Hematopoietic multipotent progenitor cell (in vitro differentiated cells): ENCODE results near the gene SCN4B. TPM values are rescaled to one million over a fixed set of nuclear protein-coding genes. Genes with fewer than 3 reads are reported as not detected.

Experiments used
- DNase-seq, 3 donors: peaks; one replicate each; pipeline ENCODE4 v3.0.0-alpha.2; 2011 to 2015; ENCODE audit warnings: low read depth in 2 of 3, low spot score in 2 of 3
- total RNA-seq: library from RNA; depleted of rRNA; stranded (reverse); fragments of >200 nt; gene quantifications from one replicate; pipeline ENCODE4 v1.2.3, GENCODE V29; 2012

Gene SCN4B
- total RNA-seq, 1 donor, result not detected

- no peak for DNase-seq
Observed at GRCh38 chr11:118154641-118155040, 2.0 kb upstream of the SCN4B start.

DNA sequence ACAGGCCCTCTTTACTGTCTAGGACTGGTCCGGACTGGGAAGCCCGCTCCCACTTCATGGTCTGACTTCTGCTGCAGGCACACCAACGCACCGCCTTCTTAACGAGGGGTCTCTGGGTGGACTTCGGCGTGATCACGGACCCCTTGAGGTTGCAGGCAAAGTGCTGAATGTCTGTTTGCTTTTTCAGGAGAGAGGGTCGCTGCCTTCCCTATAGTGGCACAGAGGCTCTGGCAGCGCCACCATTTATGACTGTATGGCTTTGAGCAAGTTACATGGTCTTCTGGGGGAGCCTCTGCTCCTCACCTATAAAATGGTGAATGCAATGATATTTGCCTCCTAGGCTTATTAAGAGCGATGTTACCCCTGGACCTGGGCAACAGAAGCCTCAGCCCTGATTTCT, 1.4 kb upstream of the SCN4B start:
- DNase-seq, result no peak

DNA sequence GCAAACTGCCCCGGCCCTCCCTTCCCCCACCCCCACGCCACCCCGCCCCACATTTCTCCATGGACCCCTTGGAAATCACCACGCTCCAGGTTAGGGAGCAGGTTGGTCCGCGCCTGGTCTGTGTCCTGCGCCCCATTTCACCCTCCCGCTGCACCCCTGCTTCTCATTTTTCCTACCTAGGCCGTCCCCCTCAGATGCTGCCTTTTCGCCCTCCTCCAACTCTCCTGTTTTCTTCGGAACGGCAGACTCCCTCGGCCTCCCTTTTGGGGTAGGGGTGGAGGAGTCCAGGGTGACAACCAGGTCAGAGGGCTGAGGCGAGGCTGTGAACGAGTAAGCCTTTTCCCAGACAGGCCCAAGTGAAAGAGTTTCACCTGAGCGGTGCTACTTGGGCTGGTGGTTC, 893 bp upstream of the SCN4B start:
- no peak for DNase-seq

GRCh38 chr11:118152020-118152551, 537 bp downstream of the SCN4B start:
- DNase-seq, result no peak

GRCh38 chr11:118151431-118151830, 1.2 kb downstream of the SCN4B start:
- no peak for DNase-seq

DNA sequence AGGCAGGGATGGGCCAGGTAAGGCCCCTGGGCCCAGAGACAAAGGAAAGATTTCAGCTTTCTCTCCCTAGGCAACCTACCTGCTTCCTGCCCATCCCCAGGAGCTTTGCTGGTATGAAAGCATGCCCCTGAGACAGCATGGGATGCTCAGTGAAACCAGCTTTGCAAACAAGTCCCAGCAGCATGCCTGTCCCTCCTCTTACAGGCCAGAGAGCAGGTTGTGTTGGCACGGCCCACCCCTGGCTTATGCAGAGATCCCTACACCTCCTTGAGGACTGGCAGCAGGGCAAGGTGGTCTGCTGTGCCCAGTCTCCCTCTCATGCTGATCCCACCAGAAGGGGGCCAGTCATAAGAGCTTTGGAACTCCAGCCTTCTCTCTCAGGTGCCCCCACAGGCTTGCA, 3.1 kb downstream of the SCN4B start:
- DNase-seq, result no peak

DNA sequence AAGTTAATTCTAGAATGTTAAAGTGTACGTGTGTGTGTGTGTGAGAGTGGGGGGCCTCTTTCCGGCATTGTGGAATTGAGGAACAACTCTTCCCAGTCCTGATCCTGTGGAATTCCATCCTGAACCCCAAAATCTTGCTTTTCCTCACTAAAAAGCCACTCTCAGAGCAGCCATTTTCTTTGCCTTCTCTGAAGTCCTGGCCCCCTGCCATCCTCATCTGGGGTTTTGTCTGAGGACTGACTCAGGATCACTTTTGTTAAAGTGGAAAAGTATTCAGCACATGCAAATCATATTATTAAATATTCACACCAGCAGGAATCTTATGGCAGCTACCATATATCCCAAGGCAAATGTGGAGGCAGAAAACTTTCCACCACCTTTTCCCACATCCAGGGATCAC, 3.8 kb downstream of the SCN4B start:
- DNase-seq, result no peak

DNA sequence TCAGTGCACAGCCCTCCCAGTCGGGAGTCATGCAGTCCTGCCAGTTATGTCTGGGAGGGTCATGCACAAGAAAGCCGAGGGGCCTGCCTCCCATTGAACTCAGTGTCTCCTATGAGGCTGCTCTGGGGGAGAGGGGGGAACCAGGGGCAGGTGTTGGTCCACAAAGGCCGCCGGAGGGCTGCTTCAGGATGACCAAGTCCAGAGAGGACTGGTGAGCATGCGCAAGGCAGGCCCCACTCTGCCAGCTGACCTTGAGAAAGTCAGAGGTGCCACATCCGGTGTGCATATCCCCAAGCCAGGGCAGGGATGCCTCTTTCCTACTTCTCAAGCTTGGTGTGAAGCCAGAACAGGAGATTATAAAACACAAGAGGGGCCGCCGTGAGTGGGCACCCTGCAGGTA, 4.4 kb downstream of the SCN4B start:
- DNase-seq, result no peak

DNA sequence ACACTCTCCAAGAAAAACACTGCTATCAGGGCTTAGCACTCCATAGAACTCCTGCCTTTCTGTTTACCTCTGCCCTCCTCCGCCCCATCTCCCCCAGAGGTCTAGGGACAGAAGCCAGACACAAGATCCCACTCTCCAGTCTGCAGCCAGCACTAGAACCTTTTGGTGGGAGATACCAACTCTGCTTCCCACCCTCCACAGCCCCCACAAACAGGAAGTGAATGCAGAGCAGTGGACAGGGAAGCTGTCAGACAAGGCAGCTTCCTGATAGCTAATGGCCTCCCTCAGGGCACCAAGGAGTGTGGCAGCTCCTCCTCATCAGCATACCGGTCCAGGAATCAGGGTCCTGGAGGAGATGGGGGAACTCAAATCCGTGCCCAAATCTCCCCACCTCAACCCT, 5.1 kb downstream of the SCN4B start:
- no peak for DNase-seq

DNA sequence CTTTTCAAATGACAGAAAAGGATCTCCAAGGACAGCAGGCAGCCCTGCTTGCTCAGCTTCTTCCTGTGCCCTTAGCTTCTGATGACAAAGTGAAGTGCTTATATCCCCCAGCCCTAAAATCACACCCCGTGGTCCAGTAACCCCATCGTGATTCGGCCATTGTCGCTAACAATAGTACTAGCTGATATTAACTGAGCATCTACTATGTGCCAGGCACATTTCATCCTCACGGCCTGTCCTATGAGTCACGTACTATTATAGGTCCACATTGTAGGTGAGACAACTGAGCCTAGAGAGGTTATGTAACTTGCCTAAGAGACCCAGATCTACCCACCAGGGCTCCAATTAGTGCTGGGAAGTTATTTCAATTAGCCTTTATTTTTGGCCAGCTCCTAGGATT, 6.1 kb downstream of the SCN4B start:
- DNase-seq, result no peak

- peak; percentile 73 to 85 (median 80) for DNase-seq
Observed at GRCh38 chr11:118145285-118146227, 7.1 kb downstream of the SCN4B start.

GRCh38 chr11:118144301-118145268, 8.0 kb downstream of the SCN4B start:
- DNase-seq, result no peak

GRCh38 chr11:118143661-118144185, 8.9 kb downstream of the SCN4B start:
- DNase-seq, result no peak

GRCh38 chr11:118142809-118143208, 9.8 kb downstream of the SCN4B start:
- DNase-seq, result peak in 2 of 3 donors; percentile 9 to 15

GRCh38 chr11:118142081-118142480, 10.5 kb downstream of the SCN4B start:
- no peak for DNase-seq

- no peak for DNase-seq
Observed at GRCh38 chr11:118139578-118139977, 13.0 kb downstream of the SCN4B start.

GRCh38 chr11:118138839-118139420, 13.7 kb downstream of the SCN4B start:
- no peak for DNase-seq

GRCh38 chr11:118136801-118137200, 15.8 kb downstream of the SCN4B start:
- no peak for DNase-seq

- no peak for DNase-seq
Observed at GRCh38 chr11:118136341-118136740, 16.3 kb downstream of the SCN4B start.

GRCh38 chr11:118135796-118136165, 16.8 kb downstream of the SCN4B start:
- DNase-seq, result no peak
